NB4 (cell line): Measurements from ENCODE around the gene SYCP3.

ENCODE experiments used
- DNase-seq: peaks from one replicate; pipeline ENCODE4 v3.0.0; 2010; ENCODE audit warnings: low read depth
- H3K4me3 ChIP-seq: one replicate; pipeline ENCODE4 v1.5.1; 2011; ENCODE audit warnings: mild to moderate bottlenecking, low read depth, low read length, moderate library complexity
- MYC ChIP-seq: IDR thresholded peaks from 2 replicates; pipeline ENCODE4 v1.6.1; 2011; ENCODE audit warnings: low read depth, low read length
- POLR2A ChIP-seq: IDR thresholded peaks from 2 replicates; pipeline ENCODE4 v1.6.1; 2011; ENCODE audit warnings: mild to moderate bottlenecking; ENCODE audit not compliant: insufficient read length; ENCODE audit errors: extremely low read depth
- TF ChIP-seq, protein P1 (sequence below): IDR thresholded peaks from 2 replicates; pipeline ENCODE4 v1.6.1; 2011; ENCODE audit warnings: low read depth, low read length
- TF ChIP-seq, protein P2 (sequence below): IDR thresholded peaks from one replicate; pipeline ENCODE4 v1.5.1; 2012; ENCODE audit warnings: low read depth, low read length

Gene SYCP3

DNA sequence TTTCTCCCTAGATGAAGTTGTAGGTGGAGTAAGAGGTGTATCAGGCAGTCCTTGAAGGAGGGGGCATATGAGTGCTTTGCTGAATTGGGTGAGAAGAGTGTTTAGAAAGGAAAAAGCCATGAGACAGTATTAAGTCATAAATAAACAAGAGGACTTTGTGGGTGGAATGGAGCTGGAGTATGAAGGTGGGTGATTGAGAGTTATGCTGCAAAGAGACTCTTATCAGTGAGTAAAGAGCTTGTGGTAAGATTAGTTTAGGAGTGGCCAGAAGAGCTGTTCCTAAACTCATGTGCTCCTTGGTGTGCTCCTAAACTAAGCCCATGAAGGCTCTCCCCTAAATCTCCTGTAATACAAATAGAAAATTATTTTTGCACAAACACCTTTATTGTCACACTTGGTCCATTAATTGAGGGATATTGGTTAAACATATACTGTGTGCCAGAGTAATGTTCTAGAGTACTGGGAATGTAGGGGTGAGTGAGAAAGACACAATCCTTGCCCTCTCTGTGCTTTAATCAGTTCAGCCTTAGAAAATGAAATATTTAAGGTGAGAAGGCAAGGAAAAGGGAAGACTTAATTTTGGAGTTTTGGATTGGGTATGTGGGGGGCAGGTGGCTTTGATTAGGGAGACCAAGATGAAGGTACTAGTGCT is 32.0 kb downstream of the SYCP3 start:
- H3K4me3 ChIP-seq, result no peak overlapping the region
- TF ChIP-seq, protein P1, sequence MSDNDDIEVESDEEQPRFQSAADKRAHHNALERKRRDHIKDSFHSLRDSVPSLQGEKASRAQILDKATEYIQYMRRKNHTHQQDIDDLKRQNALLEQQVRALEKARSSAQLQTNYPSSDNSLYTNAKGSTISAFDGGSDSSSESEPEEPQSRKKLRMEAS, result no peak
- TF ChIP-seq MYC, result no peak
- TF ChIP-seq POLR2A, result no peak
- TF ChIP-seq, protein P2, sequence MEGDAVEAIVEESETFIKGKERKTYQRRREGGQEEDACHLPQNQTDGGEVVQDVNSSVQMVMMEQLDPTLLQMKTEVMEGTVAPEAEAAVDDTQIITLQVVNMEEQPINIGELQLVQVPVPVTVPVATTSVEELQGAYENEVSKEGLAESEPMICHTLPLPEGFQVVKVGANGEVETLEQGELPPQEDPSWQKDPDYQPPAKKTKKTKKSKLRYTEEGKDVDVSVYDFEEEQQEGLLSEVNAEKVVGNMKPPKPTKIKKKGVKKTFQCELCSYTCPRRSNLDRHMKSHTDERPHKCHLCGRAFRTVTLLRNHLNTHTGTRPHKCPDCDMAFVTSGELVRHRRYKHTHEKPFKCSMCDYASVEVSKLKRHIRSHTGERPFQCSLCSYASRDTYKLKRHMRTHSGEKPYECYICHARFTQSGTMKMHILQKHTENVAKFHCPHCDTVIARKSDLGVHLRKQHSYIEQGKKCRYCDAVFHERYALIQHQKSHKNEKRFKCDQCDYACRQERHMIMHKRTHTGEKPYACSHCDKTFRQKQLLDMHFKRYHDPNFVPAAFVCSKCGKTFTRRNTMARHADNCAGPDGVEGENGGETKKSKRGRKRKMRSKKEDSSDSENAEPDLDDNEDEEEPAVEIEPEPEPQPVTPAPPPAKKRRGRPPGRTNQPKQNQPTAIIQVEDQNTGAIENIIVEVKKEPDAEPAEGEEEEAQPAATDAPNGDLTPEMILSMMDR, result no peak
- DNase-seq, result no peak

DNA sequence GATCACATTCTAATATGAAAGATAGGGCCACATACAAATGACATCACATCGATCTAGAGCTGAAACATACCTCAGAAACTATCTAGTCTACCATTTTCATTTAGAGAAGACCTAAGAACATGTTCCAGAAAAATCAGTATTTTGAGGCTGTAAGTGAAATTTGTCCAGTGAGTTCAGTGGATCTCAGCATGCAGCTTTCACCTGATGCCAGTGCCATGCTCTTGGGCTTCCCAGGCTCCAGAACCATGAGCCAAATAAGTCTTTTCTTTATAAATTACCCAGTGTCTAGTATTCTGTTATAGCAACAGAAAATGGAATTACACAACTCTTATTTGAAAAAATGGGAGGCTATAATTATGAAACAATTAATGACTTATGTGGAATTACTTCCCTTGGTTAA is 32.9 kb downstream of the SYCP3 start:
- DNase-seq, result no peak
- TF ChIP-seq POLR2A, result no peak
- TF ChIP-seq, protein P1, result no peak
- no peak for TF ChIP-seq MYC
- TF ChIP-seq, protein P2, result no peak
- H3K4me3 ChIP-seq, result no peak overlapping the region

DNA sequence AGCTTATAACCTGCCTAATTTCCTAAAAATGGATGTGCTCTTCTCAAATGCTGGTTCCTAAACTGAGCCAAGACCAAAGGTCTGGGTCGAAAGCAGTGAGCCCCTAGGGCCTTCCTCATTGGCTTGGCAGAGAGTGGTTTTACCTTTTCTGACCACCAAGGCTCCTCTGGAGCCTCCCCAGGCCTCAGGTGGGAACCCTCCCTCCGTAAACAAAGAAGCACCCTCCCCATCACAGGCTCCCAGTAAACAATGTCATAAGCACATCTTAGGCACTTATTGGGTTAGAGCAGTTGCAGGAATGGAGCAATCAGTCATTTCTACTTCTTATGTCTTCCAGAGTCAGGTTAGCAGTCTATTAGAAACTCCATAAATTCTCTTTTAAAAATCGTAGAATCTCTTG is 35.8 kb downstream of the SYCP3 start:
- TF ChIP-seq, protein P2, result no peak
- TF ChIP-seq POLR2A (no peak), MYC (no peak)
- TF ChIP-seq, protein P1, result no peak
- H3K4me3 ChIP-seq, result no peak overlapping the region
- no peak for DNase-seq

DNA sequence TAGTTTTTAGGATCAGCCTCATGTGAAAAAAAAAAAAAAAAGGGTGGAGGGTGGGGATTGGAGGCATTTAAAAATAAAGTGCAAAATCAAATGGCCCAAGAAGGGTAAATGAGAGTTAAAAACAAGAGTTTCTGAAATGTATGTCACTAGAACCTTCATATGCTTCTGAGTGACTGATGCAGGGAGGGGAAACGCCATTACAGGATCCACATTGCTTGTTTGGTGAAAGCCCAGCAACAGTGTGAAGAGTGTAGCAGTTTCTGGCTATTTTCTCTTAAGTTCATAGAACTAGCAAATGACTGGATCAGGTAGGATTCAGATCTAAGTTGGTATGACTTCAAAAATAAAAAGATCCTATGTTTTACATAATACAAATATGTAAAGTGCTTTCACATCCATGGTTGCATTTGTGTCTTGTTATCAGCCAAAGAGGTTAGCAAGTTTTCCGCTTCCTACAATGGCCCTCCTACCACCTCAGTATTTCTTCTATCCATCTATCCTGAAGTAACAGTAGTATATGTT is 38.9 kb downstream of the SYCP3 start:
- TF ChIP-seq POLR2A (no peak), MYC (no peak)
- TF ChIP-seq, protein P1, result no peak
- TF ChIP-seq, protein P2, result no peak
- DNase-seq, result no peak
- H3K4me3 ChIP-seq, result peak overlapping the region; percentile 77

DNA sequence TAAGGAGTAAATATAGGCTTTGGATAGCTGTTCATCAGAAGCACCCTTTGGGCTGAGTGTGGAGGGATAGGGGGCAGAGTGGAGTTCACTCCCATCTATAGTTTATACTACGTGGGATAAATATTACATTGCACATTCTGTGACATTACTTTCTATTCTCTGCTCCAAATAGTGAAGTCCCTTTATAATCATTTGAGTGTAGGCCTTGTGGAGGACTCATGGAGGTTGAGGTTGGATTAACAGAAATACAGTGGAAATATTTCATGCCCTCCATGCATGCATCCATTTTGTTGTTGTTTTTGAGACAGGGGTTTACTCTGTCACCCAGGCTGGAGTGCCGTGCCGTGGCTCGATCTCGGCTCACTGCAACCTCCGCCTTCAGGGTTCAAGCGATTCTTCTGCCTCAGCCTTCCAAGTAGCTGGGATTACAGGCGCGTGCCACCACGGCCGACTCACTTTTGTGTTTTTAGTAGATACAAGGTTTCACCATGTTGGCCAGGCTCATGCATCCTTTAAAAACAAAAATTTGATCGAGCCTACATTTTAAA is 40.4 kb downstream of the SYCP3 start:
- peak; percentile 50 for DNase-seq
- TF ChIP-seq, protein P1, result no peak
- TF ChIP-seq, protein P2, result peak; percentile 57
- peak overlapping the region; percentile 77 for H3K4me3 ChIP-seq
